Activated CD4-positive, alpha-beta T cell treated with anti-CD3 and anti-CD28 coated beads, Interleukin-2, amount 10 ng/mL, durations not matched to agents 24 days and 14 days (primary cell): ENCODE measurements around the gene SEMA6B. TPM values are rescaled to one million over a fixed set of nuclear protein-coding genes. Genes with fewer than 3 reads are reported as not detected.

Experiments
- DNase-seq: peaks from one replicate; pipeline ENCODE4 v3.0.0; 2022
- H3K27ac Mint-ChIP-seq: one replicate; pipeline ENCODE4 v1.8.0; 2022; ENCODE audit warnings: mild to moderate bottlenecking, mixed read lengths
- H3K27me3 Mint-ChIP-seq: one replicate; pipeline ENCODE4 v1.8.0; 2022; ENCODE audit warnings: mixed read lengths
- H3K36me3 Mint-ChIP-seq: one replicate; pipeline ENCODE4 v1.8.0; 2022; ENCODE audit warnings: low read depth, mild to moderate bottlenecking, mixed read lengths
- H3K4me1 Mint-ChIP-seq: one replicate; pipeline ENCODE4 v1.8.0; 2021; ENCODE audit warnings: mixed read lengths
- H3K4me3 Mint-ChIP-seq: one replicate; pipeline ENCODE4 v1.8.0; 2022; ENCODE audit warnings: mild to moderate bottlenecking, moderate library complexity, mixed read lengths
- H3K9me3 Mint-ChIP-seq: one replicate; pipeline ENCODE4 v1.8.0; 2021; ENCODE audit warnings: mixed read lengths
- intact Hi-C: fragments of 100-400 bp; cut with micrococcal nuclease; formaldehyde crosslinking; loops from one replicate; pipeline ENCODE4 v1.15.1; 2023
- total RNA-seq: library from RNA; stranded (reverse); gene quantifications from 2 replicates; pipeline ENCODE4 v1.2.3, GENCODE V29; 2022

SEMA6B gene
- total RNA-seq, 1 donor from 2014 or later = not detected

- Mint-ChIP-seq H3K4me1 (peaks cover 8% of the 10 kb centered on the region), H3K9me3 (no peaks in the 10 kb centered on the region), H3K4me3 (no peak overlapping the region), H3K27ac (no peak overlapping the region), H3K27me3 (no peaks in the 10 kb centered on the region), H3K36me3 (peaks cover 18% of the 10 kb centered on the region)
- no peak for DNase-seq
- intact Hi-C loops = no loop called here
Observed at GRCh38 chr19:4503132-4503824, 56.2 kb downstream of the SEMA6B start.

- peaks cover 8% of the 10 kb centered on the region for H3K4me1 Mint-ChIP-seq
- no peak overlapping the region for H3K27ac Mint-ChIP-seq
- H3K4me3 Mint-ChIP-seq = no peak overlapping the region
- intact Hi-C loops = no loop called here
- H3K9me3 Mint-ChIP-seq = no peaks in the 10 kb centered on the region
- no peaks in the 10 kb centered on the region for H3K27me3 Mint-ChIP-seq
- DNase-seq = no peak
- H3K36me3 Mint-ChIP-seq = peaks cover 18% of the 10 kb centered on the region
Observed at GRCh38 chr19:4502282-4503131, 57.0 kb downstream of the SEMA6B start.

GRCh38 chr19:4501691-4502090 lies 57.8 kb downstream of the SEMA6B start:
- Mint-ChIP-seq H3K36me3 (peaks cover 18% of the 10 kb centered on the region), H3K4me3 (no peak overlapping the region), H3K27me3 (no peaks in the 10 kb centered on the region), H3K27ac (no peak overlapping the region), H3K9me3 (no peaks in the 10 kb centered on the region), H3K4me1 (peaks cover 7% of the 10 kb centered on the region)
- DNase-seq = no peak
- intact Hi-C loops = no loop called here

GRCh38 chr19:4500841-4501591 lies 58.5 kb downstream of the SEMA6B start:
- Mint-ChIP-seq H3K4me3 (no peak overlapping the region), H3K27ac (no peak overlapping the region), H3K27me3 (no peaks in the 10 kb centered on the region), H3K4me1 (peaks cover under 1% of the 10 kb centered on the region), H3K9me3 (no peaks in the 10 kb centered on the region), H3K36me3 (peaks cover 14% of the 10 kb centered on the region)
- DNase-seq = no peak
- intact Hi-C loops = no loop called here

GRCh38 chr19:4499855-4500254 lies 59.6 kb downstream of the SEMA6B start:
- no peaks in the 10 kb centered on the region for H3K27me3 Mint-ChIP-seq
- H3K9me3 Mint-ChIP-seq = no peaks in the 10 kb centered on the region
- intact Hi-C loops = no loop called here
- H3K36me3 Mint-ChIP-seq = peaks cover 15% of the 10 kb centered on the region
- H3K27ac Mint-ChIP-seq = no peak overlapping the region
- no peak overlapping the region for H3K4me3 Mint-ChIP-seq
- no peak for DNase-seq
- no peaks in the 10 kb centered on the region for H3K4me1 Mint-ChIP-seq

- Mint-ChIP-seq H3K4me1 (no peaks in the 10 kb centered on the region), H3K27me3 (no peaks in the 10 kb centered on the region), H3K4me3 (no peak overlapping the region), H3K36me3 (peaks cover 18% of the 10 kb centered on the region), H3K9me3 (no peaks in the 10 kb centered on the region), H3K27ac (no peak overlapping the region)
- intact Hi-C loops = no loop called here
- no peak for DNase-seq
Observed at GRCh38 chr19:4499318-4499717, 60.2 kb downstream of the SEMA6B start.

GRCh38 chr19:4498694-4499093 lies 60.8 kb downstream of the SEMA6B start:
- Mint-ChIP-seq H3K9me3 (no peaks in the 10 kb centered on the region), H3K27ac (no peak overlapping the region), H3K27me3 (no peaks in the 10 kb centered on the region), H3K4me1 (no peaks in the 10 kb centered on the region), H3K4me3 (no peak overlapping the region), H3K36me3 (peaks cover 18% of the 10 kb centered on the region)
- no peak for DNase-seq
- intact Hi-C loops = no loop called here

GRCh38 chr19:4497770-4498389 lies 61.6 kb downstream of the SEMA6B start:
- H3K4me3 Mint-ChIP-seq = no peak overlapping the region
- H3K36me3 Mint-ChIP-seq = peaks cover 18% of the 10 kb centered on the region
- no peak overlapping the region for H3K27ac Mint-ChIP-seq
- intact Hi-C loops = no loop called here
- H3K27me3 Mint-ChIP-seq = no peaks in the 10 kb centered on the region
- no peaks in the 10 kb centered on the region for H3K9me3 Mint-ChIP-seq
- H3K4me1 Mint-ChIP-seq = no peaks in the 10 kb centered on the region
- DNase-seq = no peak

- no peak overlapping the region for H3K27ac Mint-ChIP-seq
- H3K4me3 Mint-ChIP-seq = no peak overlapping the region
- no peak for DNase-seq
- H3K4me1 Mint-ChIP-seq = no peaks in the 10 kb centered on the region
- no peaks in the 10 kb centered on the region for H3K9me3 Mint-ChIP-seq
- intact Hi-C loops = no loop called here
- H3K27me3 Mint-ChIP-seq = no peaks in the 10 kb centered on the region
- peaks cover 16% of the 10 kb centered on the region for H3K36me3 Mint-ChIP-seq
Observed at GRCh38 chr19:4496304-4496703, 63.2 kb downstream of the SEMA6B start.

GRCh38 chr19:4495471-4495870 lies 64.0 kb downstream of the SEMA6B start:
- Mint-ChIP-seq H3K27me3 (no peaks in the 10 kb centered on the region), H3K4me3 (no peak overlapping the region), H3K27ac (no peak overlapping the region), H3K36me3 (peaks cover 19% of the 10 kb centered on the region), H3K9me3 (no peaks in the 10 kb centered on the region), H3K4me1 (no peaks in the 10 kb centered on the region)
- no peak for DNase-seq
- intact Hi-C loops = no loop called here

- H3K36me3 Mint-ChIP-seq = peaks cover 18% of the 10 kb centered on the region
- no peak for DNase-seq
- intact Hi-C loops = no loop called here
- H3K27ac Mint-ChIP-seq = peak overlapping the region; percentile 53
- H3K27me3 Mint-ChIP-seq = no peaks in the 10 kb centered on the region
- no peaks in the 10 kb centered on the region for H3K9me3 Mint-ChIP-seq
- H3K4me3 Mint-ChIP-seq = no peak overlapping the region
- H3K4me1 Mint-ChIP-seq = no peaks in the 10 kb centered on the region
Observed at GRCh38 chr19:4494691-4495064, 64.8 kb downstream of the SEMA6B start.

GRCh38 chr19:4493929-4494690 lies 65.4 kb downstream of the SEMA6B start:
- Mint-ChIP-seq H3K4me1 (no peaks in the 10 kb centered on the region), H3K9me3 (no peaks in the 10 kb centered on the region), H3K4me3 (no peak overlapping the region), H3K36me3 (peaks cover 17% of the 10 kb centered on the region), H3K27me3 (no peaks in the 10 kb centered on the region), H3K27ac (no peak overlapping the region)
- intact Hi-C loops = no loop called here
- no peak for DNase-seq
